Fibroblast of the aortic adventitia (primary cell): ENCODE measurements around the gene CFDP1. TPM values are rescaled to one million over a fixed set of nuclear protein-coding genes. Genes with fewer than 3 reads are reported as not detected.
A peak's percentile ranks its signal among the peaks of the same experiment; 100 is the strongest.

Experiments
- DNase-seq: peaks from one replicate; pipeline ENCODE4 v3.0.0-alpha.2; 2010; ENCODE audit warnings: low read depth
- H3K4me3 ChIP-seq: 2 replicates; pipeline ENCODE4 v1.5.1; 2011; ENCODE audit warnings: low read depth, mild to moderate bottlenecking, control low read depth, low read length, moderate library complexity
- total RNA-seq: library from RNA; depleted of rRNA; stranded (reverse); fragments of >200 nt; gene quantifications from 2 replicates; pipeline ENCODE4 v1.2.3, GENCODE V29; 2012; ENCODE audit warnings: low replicate concordance
- TF ChIP-seq, protein P1 (sequence below): IDR thresholded peaks from 2 replicates; pipeline ENCODE4 v1.5.1; 2011; ENCODE audit warnings: mild to moderate bottlenecking, low read length, control low read depth, inconsistent platforms; ENCODE audit not compliant: insufficient read depth

Gene CFDP1
- total RNA-seq, 1 donor: 47.0 TPM

DNA sequence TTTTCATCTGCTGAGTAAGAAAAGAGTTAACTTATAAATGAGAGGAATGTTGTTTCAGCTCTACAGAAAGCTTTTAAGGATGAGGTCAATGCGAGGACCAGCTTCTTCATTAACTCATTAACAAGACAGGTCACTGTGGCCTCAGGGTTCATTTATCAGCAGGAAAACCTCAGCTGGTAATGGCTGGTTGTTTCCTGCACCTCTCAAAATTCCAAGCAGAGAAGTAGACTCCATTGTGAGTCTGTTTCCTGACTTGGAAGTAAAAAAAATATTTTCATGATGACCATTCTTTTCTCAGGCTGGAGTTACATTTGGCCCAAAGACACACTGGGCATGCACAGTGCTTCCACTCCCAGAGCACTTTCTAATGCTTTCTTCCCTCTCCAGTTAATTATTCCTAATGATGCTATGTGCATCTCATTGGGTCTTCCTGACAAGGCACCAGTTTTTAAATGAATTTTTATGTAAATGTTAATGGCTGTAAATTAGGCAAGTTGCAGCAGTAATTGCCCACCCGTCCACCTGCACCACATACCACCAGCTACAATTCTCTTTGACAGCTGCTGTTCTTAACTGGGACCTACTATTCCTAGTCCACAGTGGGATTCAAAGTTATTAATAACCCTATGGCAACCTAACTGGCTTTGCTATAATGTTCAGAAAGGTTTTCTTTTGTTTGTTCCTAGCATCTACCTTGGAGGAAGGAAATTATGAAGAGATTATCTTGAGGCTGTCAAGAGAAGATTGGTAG, 92.4 kb downstream of the CFDP1 start:
- DNase-seq: peak; percentile 53
- H3K4me3 ChIP-seq: no peak overlapping the region
- TF ChIP-seq, protein P1, sequence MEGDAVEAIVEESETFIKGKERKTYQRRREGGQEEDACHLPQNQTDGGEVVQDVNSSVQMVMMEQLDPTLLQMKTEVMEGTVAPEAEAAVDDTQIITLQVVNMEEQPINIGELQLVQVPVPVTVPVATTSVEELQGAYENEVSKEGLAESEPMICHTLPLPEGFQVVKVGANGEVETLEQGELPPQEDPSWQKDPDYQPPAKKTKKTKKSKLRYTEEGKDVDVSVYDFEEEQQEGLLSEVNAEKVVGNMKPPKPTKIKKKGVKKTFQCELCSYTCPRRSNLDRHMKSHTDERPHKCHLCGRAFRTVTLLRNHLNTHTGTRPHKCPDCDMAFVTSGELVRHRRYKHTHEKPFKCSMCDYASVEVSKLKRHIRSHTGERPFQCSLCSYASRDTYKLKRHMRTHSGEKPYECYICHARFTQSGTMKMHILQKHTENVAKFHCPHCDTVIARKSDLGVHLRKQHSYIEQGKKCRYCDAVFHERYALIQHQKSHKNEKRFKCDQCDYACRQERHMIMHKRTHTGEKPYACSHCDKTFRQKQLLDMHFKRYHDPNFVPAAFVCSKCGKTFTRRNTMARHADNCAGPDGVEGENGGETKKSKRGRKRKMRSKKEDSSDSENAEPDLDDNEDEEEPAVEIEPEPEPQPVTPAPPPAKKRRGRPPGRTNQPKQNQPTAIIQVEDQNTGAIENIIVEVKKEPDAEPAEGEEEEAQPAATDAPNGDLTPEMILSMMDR: no peak

DNA sequence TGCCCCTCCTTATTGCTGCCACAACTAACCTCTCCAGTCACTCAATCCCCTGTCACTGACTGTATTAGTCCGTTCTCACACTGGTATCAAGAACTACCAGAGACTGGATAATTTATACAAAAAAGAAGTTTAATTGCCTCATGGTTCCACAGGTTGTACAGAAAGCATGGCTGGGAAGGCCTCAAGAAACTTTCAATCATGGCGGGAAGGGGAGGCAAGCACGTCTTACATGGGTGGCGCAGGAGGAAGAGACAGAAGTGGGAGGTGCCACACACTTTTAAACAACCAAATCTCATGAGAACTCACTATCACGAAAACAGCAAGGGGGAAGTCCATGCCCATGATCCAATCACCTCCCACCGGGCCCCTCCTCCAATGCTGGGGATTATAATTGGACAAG, 95.9 kb downstream of the CFDP1 start:
- H3K4me3 ChIP-seq: no peak overlapping the region
- TF ChIP-seq, protein P1: no peak
- no peak for DNase-seq

DNA sequence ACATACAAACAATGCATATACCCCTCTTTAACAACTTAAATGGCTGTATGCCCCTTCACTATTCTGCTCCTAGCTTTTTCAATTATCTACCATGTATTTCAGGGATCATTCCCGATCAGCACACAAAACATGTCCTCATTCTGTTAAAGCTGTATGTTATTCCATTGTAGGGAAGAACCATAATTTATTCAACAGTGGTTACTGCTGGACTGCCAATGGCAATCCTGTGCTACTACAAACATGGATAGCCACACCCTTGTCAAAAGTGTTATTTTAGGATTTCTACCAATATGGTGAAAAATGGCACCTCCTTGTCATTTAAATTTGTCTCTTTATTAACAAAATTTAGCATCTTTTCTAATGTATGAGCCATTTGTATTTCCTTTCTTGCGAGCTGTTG, 96.8 kb downstream of the CFDP1 start:
- no peak for DNase-seq
- TF ChIP-seq, protein P1: no peak

DNA sequence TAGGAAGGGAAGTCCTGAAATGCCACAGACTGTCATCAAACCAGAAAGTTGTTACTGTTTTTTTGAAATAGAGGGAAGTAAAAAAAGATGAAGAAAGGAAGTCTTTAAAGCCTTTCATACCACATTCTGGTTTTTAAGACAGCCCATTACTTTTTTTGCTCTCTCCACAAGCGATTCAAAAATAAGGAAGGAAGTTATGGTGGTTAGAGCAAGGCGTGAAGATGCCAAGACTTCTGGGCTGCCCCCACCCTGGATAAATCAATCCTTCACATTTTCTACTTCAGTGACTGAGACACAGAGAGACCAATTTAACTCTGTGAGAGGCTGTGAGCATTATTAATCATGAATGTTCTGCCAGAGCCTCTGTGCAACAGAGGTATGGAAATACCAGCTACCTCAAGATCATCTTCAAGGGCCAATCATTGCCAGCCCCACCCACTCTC, 99.6 kb downstream of the CFDP1 start:
- DNase-seq: no peak
- H3K4me3 ChIP-seq: no peak overlapping the region
- TF ChIP-seq, protein P1: no peak

More for the DNA sequence above, 96.8 kb downstream of the CFDP1 start:
- no peak overlapping the region for H3K4me3 ChIP-seq

DNA sequence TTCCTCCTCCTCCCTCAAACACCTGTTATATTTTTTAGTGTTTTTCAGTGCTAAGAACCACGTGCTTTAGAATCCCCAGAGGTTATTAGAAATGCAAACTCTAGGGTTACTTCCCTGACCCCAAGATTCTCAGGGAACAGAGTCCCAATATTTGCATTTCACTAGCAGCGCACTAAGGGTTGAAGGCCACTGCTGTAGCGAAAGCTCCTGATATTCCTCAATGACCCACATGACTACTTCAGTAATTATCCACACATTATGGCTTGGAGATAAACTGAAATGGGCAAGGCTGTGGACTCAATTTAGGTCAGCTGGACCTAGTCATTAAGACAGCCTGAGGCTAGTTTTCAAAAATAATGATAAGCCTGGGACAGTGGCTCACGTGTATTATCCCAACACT, 103.4 kb downstream of the CFDP1 start:
- no peak overlapping the region for H3K4me3 ChIP-seq
- TF ChIP-seq, protein P1: no peak
- DNase-seq: no peak

DNA sequence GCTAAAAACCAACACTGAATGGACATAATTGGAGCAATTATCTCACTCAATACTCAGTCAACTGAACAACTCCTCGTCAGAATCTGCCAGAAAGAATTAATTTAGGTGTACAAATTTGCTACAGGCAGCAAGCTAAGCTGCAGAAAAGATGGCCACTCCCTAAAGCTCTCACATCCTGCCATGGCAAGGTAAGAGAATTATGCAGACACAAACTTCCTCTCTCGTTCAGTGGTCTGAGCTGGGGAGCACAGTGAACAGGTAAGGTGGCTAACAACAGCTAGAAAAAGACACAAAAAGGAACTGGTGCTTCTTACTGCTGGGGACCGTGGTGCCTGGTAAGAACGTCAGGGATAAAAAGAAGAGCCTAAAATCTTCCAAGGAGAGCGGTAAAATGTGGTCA, 107.0 kb downstream of the CFDP1 start:
- no peak overlapping the region for H3K4me3 ChIP-seq
- TF ChIP-seq, protein P1: no peak
- DNase-seq: no peak

DNA sequence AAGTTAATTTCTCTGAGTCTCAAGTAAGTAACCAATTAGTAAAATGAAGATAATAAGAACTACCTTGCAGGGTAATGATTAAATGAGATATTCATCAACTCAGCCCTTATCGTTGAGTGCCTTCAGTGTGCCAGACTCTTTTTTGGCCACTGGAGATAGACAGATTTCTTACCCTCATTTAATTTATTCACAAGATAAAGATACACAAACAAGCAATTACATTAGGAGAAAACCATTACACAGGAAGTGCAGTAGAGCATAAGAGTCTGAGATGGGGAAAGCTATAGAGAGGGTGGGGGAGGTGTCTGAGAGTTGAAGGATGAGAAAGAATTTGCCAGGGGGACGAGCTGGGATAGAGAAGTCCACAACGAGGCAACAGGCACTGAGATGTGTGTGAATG, 109.4 kb downstream of the CFDP1 start:
- no peak for DNase-seq
- no peak overlapping the region for H3K4me3 ChIP-seq
- TF ChIP-seq, protein P1: no peak
